NCI-H1694 treated with DMSO at 0.1 percent for 48 hours (cell line): ENCODE measurements around the gene PTGFRN.
A peak's percentile ranks its signal among the peaks of the same experiment; 100 is the strongest.
"Not testable (repeated sequence)": the region's sequence is repeated elsewhere in the genome, so short reads cannot be mapped to it uniquely, and the experiment has no call there.

ENCODE experiments used
- DNase-seq: peaks from one replicate; lab custom pipeline; 2025; lab: John Stamatoyannopoulos, UW

The PTGFRN gene

DNA sequence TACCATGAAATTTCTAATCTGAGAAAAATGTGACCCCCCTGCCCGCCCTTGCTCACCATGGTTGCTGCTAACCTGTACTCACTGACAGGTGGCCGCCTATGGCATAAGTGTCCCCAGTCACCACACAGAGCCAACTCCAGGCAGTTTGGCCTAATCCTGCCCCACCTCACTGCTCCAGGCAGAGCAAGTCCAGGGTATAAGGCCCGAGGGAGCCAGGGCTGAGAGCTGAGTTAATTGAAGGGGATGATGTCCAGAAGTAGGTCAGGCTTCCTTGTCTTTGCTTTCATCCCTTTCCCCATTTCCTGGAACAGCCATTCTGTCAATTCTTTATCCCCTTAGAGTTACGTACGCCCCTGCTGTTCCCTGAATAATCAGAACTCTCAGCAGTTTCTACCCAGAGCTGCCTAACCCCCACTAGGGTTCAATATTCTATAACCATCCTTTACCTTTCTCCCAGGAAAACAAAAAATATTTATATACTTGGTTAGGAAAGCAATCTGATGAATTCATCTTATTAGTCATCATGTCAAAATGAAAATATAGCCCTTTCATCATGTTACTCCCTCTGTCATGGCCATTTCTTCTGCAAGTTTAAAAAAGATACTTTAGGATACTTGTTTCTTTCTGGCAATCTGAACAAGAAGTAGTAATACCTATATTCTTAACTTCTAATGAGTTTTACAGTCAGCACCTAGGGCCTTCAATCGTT lies 62.4 kb downstream of the PTGFRN start:
- no peak for DNase-seq

DNA sequence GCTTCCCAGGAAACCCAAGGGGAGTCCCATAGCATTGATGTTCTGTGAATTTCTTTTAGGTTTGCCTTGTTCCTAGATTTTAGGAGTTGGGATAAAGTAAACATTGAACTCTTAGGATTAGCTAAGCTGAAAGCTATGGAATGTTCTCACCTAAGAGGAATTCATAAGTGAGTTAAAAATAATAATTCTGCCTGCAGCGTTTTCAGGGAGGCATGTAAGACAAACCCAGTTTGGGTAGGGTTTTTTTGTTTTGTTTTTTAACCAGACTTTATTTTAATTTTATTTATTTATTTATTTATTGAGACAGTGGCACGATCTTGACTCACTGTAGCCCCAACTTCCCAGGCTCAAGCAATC lies 62.9 kb downstream of the PTGFRN start:
- DNase-seq = no peak

DNA sequence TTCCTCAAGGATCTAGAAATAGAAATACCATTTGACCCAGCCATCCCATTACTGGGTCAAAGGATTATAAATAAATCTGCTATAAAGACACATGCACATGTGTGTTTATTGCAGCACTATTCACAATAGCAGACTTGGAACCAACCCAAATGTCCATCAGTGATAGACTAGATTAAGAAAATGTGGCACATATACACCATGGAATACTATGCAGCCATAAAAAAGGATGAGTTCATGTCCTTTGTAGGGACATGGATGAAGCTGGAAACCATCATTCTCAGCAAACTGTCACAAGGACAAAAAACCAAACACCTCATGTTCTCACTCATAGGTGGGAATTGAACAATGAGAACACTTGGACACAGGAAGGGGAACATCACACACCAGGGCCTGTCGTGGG lies 70.6 kb downstream of the PTGFRN start:
- not testable (repeated sequence) for DNase-seq

DNA sequence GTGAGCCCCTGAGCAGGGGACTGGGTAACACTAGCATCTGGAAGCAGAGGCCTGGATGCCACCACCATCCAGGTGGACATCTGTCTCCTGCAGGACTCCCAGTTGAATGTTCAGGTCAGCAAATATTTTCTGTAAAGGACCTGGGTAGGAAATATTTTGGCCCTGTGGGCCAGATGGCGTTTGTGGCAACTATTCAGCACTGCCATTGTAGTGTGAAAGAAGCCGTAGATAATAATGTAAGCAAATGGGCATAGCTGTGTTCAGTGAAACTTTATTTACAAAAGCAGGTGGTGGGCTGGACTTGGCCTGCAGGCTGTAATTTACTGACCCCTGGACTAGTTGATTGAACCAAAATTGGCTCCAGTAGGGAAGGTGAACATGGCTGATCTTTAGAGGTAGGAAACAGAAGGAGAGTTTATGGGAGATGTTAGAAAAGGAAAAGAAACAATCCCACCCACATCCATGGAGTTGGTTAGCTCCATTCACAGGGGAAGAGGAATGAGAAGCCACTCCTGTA lies 71.9 kb downstream of the PTGFRN start:
- DNase-seq = no peak

DNA sequence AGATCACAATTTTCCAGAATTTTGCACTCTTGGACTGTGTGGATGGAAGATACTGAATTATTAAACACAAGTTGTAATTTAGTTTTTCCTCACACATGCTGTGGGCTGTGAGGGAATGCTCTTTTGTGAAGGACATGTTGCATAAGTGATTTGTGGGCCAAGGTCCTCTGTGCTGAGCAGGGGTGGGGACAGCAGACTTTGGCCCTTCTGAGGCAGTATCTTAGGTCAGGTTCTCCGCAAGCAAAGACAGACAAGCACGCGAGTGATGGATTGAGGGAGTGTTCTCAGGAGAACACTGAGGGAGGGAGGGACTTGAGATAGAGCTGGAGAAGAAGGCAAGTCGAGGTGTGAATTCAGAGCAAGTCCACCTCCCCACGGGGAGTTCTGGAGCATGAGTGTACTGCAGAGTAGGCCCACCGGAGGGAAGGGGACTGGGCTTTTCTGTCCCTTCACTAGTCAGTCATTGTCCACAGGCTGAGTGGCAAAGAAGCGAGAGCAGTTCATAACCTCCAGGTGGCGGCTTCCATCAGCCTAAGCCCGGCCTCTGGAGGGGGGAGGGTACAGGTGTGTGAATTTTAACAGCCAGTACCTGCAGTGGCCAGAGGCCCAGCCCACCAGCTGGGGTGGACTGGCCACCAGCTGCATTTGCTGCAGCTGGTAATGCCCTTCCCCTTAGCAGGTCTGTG lies 72.7 kb downstream of the PTGFRN start:
- DNase-seq = no peak

DNA sequence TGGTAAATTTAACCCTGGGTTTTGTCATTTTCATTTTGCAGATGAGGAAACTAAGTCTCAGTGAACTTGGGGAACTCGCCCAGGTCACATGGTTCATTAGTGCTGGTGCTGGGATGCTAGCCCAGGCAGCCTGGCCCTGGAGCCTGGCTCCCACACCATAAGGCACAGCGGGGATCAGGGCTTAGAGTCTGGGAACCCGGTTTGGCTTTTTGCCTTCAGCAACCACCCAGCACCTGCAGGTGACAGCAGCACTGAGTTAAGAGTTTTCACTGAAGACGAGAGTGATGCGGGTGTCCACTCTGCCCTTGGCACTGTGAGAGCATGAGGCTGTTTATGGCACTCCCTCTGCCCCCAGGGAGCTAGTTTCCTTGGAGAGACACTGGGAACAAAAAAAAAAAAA lies 73.4 kb downstream of the PTGFRN start:
- no peak for DNase-seq

DNA sequence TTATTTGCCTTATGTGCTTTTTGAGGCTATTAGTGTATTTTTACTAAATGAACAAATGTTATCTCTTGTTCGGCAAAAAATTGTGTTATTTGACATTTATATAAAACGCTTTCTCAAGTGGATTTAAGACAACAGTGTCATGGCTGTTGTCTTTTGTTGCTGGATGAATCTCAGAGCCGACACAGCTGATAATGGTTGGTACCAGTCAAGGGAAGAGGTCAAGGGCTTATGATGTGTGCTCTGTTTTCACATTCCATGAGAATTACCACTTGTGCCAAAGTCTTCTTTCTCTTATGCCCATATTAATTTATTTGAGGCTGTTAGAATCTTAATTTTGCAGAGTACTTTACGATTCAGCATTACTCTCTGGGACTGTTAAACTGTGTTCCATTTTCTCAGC lies 74.0 kb downstream of the PTGFRN start:
- DNase-seq = no peak

DNA sequence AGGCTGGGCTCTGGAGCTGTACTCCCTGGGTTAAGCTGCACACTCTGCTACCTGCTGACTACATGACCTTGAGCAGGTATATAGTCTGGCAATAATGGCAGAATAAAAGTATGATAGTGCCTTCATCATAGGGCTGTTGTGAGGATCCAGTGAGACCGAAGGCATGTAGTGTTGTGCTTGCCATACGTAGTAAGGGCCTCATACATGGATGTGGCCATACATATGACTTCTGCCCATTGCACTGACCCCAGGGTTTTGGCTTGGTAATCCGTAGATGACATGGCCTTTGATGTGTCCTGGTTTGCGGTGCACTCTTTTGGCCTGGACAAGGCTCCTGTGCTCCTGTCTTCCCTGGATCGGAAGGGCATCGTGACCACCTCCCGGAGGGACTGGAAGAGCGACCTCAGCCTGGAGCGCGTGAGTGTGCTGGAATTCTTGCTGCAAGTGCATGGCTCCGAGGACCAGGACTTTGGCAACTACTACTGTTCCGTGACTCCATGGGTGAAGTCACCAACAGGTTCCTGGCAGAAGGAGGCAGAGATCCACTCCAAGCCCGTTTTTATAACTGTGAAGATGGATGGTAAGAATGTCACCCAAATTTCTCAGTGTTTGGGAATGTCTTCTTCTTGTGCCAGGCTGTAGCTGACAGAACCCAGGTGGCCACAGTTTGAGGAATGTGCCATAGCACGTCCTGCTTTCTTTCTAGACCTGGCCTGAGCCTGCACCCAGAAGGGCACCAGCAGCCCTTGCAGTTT lies 74.9 kb downstream of the PTGFRN start:
- no peak for DNase-seq

DNA sequence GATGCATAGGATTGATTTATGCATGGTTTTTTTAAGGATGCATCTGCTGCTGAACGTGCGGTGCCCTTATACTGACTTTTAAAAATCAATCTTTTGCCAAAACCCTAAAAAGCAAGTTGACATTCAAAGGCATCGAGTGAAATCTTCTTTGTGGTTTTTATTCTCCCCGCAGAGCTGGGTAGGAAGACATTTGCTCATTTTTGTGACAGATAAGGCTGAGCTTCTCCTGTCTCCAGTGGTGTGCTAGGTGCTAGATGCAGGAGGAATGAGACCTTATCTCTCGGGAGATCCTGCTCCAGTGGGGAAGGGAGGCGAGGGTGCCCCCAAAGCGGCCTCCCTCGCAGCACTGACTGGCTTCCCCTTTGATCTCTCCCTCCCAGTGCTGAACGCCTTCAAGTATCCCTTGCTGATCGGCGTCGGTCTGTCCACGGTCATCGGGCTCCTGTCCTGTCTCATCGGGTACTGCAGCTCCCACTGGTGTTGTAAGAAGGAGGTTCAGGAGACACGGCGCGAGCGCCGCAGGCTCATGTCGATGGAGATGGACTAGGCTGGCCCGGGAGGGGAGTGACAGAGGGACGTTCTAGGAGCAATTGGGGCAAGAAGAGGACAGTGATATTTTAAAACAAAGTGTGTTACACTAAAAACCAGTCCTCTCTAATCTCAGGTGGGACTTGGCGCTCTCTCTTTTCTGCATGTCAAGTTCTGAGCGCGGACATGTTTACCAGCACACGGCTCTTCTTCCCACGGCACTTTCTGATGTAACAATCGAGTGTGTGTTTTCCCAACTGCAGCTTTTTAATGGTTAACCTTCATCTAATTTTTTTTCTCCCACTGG lies 76.9 kb downstream of the PTGFRN start:
- DNase-seq = no peak

DNA sequence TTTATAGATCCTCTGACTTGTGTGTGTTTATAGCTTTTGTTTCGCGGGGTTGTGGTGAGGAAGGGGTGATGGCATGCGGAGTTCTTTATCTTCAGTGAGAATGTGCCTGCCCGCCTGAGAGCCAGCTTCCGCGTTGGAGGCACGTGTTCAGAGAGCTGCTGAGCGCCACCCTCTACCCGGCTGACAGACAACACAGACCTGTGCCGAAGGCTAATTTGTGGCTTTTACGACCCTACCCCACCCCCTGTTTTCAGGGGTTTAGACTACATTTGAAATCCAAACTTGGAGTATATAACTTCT lies 77.5 kb downstream of the PTGFRN start:
- DNase-seq = no peak

DNA sequence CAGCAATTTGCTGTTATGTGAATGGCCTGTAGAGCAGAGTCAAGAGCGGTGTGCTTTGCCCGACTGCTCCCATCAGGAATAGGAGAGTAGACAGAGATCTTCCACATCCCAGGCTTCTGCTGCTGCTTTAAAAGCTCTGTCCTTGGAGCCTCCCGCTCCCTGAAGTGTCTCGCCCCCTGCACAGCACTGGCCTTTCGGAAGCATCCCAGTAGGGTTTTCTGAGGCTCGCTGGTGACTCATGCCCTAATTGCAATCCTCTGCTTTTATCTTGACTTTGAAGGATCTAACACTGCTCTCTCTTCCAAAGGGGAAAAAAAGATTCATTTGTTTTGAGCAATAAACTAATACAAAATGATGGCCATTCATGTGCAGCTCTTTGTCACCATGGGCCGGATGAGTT lies 78.5 kb downstream of the PTGFRN start:
- DNase-seq = no peak

DNA sequence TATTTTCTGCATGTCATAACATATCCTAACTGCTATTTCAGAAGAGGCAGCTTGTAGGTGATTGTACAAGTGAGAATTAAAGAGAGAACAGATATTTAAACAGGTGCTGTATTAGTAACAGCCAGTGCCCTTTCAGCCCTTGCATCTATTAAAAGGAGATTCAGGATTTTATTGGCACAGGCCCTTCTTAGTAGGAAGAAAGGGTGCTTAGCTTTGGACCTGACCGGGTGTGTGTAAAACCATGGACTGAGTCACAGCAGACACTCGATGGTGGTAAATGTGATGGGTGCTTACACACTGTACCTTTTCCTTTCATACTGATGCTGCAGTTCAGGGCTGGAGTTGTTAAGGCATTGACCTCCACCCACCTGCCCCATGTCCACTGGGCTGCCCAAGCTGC lies 79.2 kb downstream of the PTGFRN start:
- DNase-seq = peak; percentile 12

DNA sequence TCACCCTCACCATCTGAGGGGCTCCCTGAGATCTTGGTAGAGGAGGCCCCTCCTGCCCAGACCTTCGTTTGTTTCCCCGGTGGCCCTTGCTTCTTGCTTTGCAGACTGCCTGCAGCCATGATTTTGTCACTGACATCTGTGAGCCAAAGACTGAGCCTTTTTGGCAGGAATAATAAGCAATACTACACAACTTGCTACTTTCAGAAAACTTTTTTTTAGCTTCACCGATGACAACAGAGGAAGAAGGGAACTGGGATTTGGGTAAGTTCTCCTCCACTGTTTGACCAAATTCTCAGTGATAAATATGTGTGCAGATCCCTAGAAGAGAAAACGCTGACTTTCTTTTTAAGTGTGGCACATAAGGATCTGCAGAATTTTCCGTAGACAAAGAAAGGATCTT lies 80.1 kb downstream of the PTGFRN start:
- no peak for DNase-seq

DNA sequence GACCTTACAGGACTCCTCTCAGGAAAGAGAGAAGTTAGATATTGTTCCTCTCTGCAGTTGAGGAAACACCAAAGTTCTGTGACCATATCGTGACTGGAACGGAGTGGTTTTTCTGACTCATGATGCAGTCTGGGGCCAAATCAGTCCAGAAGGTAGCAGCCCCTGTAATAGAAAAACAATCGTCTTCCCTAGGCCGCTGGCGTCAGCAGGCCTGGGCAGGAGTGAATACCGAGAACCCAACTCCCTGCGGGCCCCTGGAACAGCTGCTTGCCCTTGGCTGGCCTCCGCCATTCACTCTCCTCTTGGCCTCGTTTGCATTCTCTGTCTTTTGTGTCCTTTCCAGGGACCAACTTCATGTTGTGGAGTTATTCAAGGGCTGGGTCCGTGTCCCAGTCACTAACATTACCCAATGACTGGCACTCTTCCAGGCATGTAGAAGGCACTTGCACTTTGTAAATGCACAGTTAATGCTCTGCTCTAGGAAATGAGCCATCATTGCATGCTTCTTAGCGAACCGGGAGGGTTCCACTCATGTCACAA lies 81.0 kb downstream of the PTGFRN start:
- DNase-seq = peak; percentile 53

DNA sequence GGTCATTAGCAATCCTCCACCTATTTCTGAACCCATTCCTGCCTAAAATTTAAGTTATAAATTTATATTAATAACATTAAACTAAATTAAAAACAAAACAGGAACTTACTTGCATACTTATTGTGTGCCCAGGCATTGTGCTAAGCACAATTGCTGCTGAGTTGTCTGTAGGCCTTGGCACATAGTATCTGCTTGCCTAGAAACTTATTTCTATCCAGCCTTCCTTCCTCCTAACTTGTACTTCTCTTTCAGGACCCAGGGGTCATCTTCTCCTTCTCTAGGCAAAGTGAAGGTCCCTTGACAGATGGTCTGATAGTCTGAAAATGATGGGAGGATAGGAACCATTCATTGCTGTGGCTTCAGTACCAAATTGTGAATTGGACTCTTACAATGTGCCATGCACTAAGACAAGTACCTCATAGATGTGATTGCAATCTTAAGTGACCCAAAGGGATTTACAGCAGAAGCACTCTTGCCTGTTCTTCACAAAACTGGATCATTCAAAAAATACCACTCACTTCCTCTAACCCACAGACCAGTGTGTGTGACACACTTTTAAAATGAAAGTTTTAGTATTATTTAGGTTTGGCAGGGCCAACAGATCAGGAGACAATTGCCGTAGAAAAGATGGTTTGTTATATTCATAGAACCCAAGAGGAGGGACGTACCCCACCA lies 81.6 kb downstream of the PTGFRN start:
- DNase-seq = no peak

DNA sequence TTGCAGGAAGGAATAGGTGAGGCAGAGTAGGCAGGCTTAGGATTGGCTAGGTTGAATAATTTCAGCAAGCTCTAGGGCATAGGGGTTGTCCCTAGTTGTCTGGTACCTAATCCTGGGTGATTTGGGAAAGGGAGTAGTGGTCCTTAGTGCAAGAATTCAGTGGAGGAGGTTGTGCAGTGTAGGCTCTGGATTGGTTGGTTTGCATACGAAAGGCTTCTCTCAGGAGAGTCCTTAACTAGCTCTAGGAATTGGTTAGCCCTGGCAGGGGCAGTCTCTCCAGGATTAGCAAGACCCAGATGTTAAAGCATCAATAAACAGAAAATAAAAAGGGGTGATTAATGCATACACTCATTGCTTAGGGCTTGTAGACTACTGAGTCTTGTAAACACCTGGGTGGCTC lies 82.2 kb downstream of the PTGFRN start:
- DNase-seq = no peak

DNA sequence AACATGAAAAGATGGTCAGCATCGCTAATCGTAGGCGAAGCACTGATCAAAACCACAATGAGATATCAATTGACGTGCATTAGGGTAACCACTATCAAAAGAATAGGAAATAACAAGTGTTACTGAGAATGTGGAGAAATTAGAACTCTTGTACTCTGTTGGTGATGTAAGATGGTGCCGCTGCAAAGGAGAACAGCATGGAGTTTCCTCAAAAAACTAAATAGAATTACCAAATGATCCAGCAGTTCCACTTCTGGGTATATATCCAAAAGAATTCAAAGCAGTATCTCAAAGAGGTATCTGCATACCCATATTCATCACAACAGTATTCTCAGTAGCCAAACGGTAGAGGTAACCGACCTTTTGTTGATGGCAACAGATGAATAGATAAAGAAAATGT lies 83.6 kb downstream of the PTGFRN start:
- no peak for DNase-seq

DNA sequence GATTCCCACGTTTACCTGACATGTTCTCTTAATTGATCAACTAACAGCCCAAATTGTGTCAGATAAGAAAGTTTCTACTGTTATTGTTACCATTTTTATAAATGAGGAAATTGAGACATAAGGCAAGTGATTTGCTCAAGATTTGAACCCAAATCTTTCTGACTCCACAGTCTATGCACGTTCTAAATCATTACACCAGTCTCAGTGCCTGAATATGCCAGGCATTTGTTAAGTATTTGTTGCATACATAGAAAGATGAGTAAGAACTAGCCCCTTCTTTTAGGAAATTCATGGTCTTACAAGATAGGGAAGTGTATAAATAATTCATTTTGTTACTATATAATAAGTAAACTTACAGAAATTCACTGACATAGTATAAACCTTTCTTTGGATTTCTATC lies 84.7 kb downstream of the PTGFRN start:
- no peak for DNase-seq

DNA sequence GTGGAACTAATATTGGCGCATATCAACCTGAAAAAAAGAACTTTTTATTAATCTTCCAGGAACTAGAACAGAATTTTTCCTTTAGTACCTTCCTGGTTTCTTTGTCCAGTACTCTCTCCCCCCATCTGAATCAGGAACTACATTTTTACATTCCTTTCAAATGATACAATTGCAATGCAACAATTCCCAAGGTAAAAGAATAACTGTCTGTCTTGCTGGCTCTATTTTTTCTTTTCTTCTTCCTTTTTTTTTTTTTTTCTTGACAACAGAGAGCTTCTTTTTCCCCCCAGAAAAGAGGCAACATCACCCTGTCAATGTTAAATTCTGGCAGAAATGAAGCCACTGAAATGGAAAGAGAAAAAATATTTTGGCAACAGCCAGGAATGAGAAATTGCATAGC lies 87.3 kb downstream of the PTGFRN start:
- DNase-seq = no peak

DNA sequence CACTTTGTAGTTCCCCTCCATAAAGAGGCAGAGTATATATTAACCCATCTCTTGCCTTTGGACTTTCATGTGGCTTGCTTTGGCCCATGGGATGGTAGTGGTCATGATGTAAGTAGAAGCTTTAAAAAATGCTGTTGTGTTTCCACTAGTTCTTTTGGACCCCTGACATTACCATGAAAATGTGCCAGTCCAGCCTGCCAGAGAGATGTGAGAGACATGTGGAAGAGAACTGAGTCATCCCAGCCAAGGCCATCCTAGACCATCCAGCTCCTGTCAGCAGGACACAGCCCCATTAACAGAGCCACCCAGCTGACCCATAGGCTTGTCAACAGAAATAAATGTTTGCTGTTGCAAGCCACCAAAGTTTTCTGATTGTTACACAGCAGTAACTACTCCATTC lies 87.9 kb downstream of the PTGFRN start:
- no peak for DNase-seq

DNA sequence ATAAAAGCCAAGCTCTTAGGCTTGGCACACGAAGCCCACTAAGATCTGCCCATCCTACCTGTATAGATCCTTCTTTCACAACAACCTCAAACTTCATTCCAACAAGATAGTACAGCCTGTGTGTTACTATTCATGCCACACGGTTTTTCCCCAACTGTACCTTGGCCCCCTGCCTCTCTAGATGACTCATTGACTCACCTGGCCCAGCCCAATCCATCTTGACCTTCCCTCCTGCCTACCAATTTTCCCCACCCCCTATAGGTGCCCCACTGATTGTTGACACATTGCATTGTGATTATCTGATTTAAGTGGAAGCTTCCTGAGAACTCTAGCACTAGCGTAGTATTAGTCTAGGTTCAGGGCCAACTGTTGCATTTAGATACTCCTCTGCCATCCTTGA lies 89.9 kb downstream of the PTGFRN start:
- DNase-seq = no peak

DNA sequence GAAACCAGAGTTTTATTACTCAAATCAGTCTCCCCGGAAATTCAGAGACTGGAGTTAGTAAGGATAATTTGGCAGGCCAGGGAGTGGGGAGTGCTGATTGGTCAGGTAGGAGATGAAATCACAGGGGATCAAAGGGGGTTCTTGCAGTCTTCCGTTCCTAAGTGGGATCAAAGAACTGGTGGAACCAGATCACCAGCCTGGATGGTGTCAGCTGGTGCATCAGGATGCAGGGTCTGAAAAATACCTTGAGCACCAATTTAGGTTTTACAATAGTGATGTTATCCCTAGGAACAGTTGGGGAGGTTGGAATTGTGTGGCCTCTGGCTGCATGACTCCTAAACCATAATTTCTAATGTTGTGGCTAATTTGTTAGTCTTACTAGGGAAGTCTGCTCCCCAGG lies 90.4 kb downstream of the PTGFRN start:
- no peak for DNase-seq
